NT2/D1 (cell line): ENCODE data around the gene HMX3.
A peak's percentile ranks its signal among the peaks of the same experiment; 100 is the strongest.

Source experiments
- DNase-seq: peaks from one replicate; pipeline ENCODE4 v3.0.0-alpha.2; 2011; ENCODE audit warnings: low read depth, low spot score
- H3K27me3 ChIP-seq: 2 replicates; pipeline ENCODE4 v1.6.0; 2011; ENCODE audit warnings: mild to moderate bottlenecking; ENCODE audit not compliant: insufficient read length, insufficient read depth
- H3K36me3 ChIP-seq: 2 replicates; pipeline ENCODE4 v1.6.1; 2011; ENCODE audit warnings: mild to moderate bottlenecking, low read length, mixed read lengths; ENCODE audit not compliant: insufficient read depth, insufficient read length
- H3K4me1 ChIP-seq: 2 replicates; pipeline ENCODE4 v1.5.1; 2011; ENCODE audit not compliant: insufficient read depth, insufficient read length
- H3K4me3 ChIP-seq: 2 replicates; pipeline ENCODE4 v1.5.1; 2011; ENCODE audit warnings: low read depth; ENCODE audit not compliant: insufficient read length
- H3K9ac ChIP-seq: 2 replicates; pipeline ENCODE4 v1.6.0; 2011; ENCODE audit warnings: low read depth; ENCODE audit not compliant: insufficient read length
- H3K9me3 ChIP-seq: 2 replicates; pipeline ENCODE4 v1.5.1; 2011; ENCODE audit warnings: mild to moderate bottlenecking, low read length; ENCODE audit not compliant: insufficient read depth
- SUZ12 ChIP-seq: IDR thresholded peaks from 2 replicates; pipeline ENCODE4 v1.6.1; 2011; ENCODE audit not compliant: insufficient read length, insufficient read depth; ENCODE audit errors: extremely low read depth
- YY1 ChIP-seq: IDR thresholded peaks from 2 replicates; pipeline ENCODE4 v1.6.1; 2011; ENCODE audit not compliant: insufficient read length, insufficient read depth
- ZNF274 ChIP-seq: IDR thresholded peaks from 2 replicates; pipeline ENCODE4 v1.6.1; 2011; ENCODE audit warnings: mild to moderate bottlenecking, low read depth, low read length

The HMX3 gene

DNA sequence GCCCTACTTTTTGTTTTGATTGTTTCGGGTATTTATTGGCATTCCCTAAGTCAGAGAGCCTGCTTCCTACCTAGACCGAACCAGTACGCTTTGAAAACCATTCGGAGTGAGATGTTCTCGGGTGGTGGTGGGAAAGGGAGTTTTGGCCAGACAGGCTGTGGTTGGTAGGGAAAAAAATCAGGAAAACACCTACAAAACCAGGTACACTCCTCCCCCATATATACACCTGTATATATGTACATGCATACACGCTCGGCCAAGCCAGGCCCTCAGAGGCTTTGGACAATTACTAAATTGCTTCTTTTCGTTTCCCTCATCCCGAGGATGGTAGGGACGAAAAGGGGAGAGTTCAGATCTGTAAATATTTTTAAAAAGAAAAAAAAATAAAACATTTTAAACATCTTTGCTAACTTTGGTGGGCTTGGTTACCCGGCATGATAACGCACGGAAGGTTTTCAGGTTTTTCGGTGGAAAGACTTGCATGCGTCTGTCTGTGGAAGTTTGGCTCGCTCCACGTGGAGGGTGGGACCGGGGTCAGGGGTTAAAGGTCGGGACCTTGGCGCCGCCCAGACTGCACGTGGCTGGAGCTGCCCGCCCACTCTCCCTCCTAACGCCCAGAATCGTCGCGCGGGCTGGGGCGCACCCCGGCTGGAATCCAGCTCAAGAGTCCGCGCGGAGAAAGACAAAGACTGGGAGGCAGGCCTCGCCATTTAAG, 14.7 kb downstream of the HMX3 start:
- H3K4me3 ChIP-seq = no peak overlapping the region
- TF ChIP-seq SUZ12 (peak; percentile 88), ZNF274 (no peak), YY1 (no peak)
- H3K9me3 ChIP-seq = no peaks in the 10 kb centered on the region
- no peak for DNase-seq
- H3K4me1 ChIP-seq = peaks cover 8% of the 10 kb centered on the region
- H3K27me3 ChIP-seq = peaks cover 85% of the 10 kb centered on the region
- H3K36me3 ChIP-seq = peaks cover 7% of the 10 kb centered on the region
- H3K9ac ChIP-seq = no peak overlapping the region

DNA sequence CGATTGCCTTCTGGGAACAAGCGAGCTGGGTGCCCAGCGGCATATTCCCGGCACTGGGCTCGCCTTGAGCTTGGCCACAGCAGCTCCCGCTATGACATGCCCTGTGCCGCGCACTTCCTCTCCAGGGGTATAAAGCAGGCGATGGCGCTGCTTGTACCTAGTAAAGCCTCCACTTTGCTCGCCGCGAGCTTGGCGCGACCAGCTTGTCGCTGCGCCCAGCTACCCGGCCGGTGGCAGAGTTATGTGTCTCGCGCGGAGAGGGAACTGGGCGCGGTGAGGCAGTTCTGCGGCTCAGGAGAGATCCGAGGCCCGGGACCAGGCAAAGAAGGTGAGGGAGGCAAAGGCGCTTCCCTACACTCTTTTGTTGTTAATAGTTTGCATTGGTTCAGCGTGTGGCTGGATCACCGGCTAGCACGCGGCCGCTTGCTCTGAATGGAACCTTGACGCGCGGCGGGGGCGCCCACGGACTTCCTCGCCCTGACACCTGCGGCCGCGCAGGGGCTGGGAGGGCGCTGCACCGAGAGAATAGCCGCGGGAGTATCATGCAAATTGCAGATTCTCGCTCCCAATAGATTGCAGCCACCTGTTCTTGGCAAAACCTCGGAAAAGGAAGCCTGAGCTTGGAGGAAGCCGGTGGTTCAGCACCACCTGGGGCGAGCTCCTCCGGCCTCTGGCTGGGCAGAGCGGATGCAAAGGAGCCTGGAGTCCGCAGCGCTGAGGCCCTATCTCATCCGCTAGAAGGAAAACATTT, 15.4 kb downstream of the HMX3 start:
- Histone ChIP-seq H3K9ac (no peak overlapping the region), H3K9me3 (no peaks in the 10 kb centered on the region), H3K36me3 (peaks cover 13% of the 10 kb centered on the region), H3K27me3 (peaks cover 78% of the 10 kb centered on the region), H3K4me1 (peaks cover 5% of the 10 kb centered on the region), H3K4me3 (no peak overlapping the region)
- no peak for DNase-seq
- no peak for TF ChIP-seq SUZ12
- no peak for TF ChIP-seq ZNF274
- TF ChIP-seq YY1 = no peak

DNA sequence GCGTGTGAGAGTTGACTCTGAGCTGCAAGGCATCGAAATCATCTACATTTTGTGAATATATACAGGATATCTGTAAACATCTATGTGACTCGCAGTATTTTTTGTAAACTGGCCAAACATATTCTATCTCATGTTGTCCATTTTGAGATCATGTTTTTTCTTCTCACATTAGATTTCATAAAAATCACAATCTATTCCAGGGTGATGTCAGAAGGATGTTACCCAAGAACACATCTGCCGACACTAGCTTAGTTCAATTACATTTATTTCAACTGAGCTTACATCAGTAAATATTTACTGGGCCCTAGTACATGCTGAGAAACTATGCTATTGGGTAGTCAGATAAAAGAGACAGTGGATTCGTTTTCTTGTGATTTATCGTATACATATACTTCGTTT, 16.0 kb downstream of the HMX3 start:
- no peaks in the 10 kb centered on the region for H3K9me3 ChIP-seq
- no peak overlapping the region for H3K4me3 ChIP-seq
- peaks cover 3% of the 10 kb centered on the region for H3K4me1 ChIP-seq
- no peak for TF ChIP-seq YY1
- peaks cover 19% of the 10 kb centered on the region for H3K36me3 ChIP-seq
- no peak overlapping the region for H3K9ac ChIP-seq
- H3K27me3 ChIP-seq = peaks cover 72% of the 10 kb centered on the region
- DNase-seq = no peak

DNA sequence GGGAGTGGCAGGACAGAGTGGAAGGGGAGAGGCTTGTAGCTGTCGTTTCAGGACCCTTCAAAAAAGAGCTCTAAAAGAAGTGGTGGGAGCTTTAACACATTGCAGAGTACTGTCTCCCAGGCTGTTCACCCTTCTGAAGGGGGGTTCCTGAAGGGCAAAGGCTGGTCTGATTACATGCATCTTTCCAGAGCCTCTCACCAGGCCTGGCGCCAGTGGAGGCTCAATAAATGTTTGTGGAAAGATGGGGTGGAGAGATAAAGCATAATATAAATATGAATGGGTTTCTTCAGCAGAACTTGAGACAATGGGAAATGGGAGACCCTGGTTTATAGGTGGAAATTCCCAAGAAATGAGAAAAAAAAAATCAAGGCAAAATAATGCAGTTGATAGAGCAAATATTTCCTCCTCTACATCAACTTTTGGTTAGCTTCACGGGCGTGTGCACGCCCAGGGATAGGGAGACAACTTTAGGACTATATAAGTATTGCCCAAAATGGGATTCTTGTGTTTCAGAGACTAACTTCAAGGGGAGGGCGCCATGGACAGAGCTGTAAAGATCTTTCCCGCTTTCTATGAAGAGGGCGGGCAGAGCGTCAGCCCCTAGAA, 17.8 kb downstream of the HMX3 start:
- H3K4me3 ChIP-seq = no peak overlapping the region
- H3K27me3 ChIP-seq = peaks cover 53% of the 10 kb centered on the region
- no peaks in the 10 kb centered on the region for H3K9me3 ChIP-seq
- H3K9ac ChIP-seq = no peak overlapping the region
- no peak for DNase-seq
- H3K36me3 ChIP-seq = peaks cover 37% of the 10 kb centered on the region
- peaks cover 3% of the 10 kb centered on the region for H3K4me1 ChIP-seq
- TF ChIP-seq SUZ12 (no peak), YY1 (no peak), ZNF274 (no peak)

DNA sequence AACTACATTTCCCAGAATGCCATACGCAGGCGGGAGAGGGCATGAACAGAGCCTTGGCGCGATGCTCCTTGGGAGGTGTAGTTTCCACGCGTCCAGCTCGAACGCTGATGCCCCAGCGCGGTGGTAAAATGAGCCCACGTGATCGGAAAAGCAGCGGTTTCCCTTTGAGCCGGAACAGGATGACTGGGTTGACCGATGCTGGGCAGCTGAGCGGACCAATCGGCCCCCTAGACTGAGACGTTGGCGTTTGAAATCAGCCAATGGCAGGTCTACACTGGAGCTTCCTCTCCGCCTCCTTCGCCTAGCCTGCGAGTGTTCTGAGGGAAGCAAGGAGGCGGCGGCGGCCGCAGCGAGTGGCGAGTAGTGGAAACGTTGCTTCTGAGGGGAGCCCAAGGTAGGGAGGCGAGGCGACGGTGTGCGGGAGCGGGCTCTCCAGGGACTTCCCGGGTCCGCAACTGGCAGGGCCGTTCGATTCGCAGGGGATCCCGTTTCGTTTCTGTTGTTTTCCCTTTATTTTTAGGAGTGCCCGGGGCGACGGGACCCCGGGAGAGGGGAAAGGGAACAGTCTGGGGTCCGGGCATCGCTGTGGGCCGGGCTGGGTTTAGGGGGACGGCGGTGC, 18.4 kb downstream of the HMX3 start, which contains the start of gene BUB3:
Gene BUB3 (plus strand): TSS at position 311 of the 619 bp plus-strand sequence. CDS start 516 bp downstream, outside the sequence.
- Histone ChIP-seq H3K9me3 (no peaks in the 10 kb centered on the region), H3K36me3 (peaks cover 43% of the 10 kb centered on the region), H3K4me3 (peak within 1 kb of the TSS; percentile 91), H3K9ac (peak within 1 kb of the TSS; percentile 89), H3K27me3 (peaks cover 47% of the 10 kb centered on the region), H3K4me1 (no peaks in the 10 kb centered on the region)
- TF ChIP-seq ZNF274 = no peak
- no peak for TF ChIP-seq SUZ12
- no peak for TF ChIP-seq YY1
- peak; percentile 96 for DNase-seq

DNA sequence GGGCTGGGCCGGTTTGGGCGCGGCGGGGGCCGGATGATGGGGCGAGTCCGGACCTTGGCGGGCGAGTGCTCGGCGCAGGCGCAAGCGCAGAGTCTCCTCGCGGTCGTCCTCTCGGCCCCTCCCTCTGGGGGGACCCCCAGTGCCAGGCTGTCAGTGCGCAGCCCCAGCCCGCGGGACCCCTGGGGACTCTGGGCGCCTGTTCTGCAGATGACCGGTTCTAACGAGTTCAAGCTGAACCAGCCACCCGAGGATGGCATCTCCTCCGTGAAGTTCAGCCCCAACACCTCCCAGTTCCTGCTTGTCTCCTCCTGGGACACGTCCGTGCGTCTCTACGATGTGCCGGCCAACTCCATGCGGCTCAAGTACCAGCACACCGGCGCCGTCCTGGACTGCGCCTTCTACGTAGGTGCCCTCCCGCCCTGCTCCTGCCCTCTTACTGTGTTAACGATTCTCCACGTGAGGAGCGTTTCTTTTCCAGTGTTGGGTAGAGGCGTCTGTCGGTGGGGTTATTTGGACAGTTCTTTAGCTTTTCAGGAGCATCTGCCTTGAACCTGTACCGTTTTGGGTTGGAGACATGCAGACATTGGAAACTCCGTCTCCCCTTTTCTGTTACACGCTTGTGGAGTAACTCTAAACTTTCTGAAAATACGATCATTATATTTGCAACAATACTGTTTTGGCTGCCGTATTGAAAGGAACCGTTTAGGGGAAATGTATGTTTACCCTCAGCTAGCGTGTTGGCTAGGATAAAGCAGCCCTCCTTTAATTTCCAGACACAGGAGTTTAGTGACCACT, 19.1 kb downstream of the HMX3 start:
- Histone ChIP-seq H3K36me3 (peaks cover 43% of the 10 kb centered on the region), H3K4me1 (no peaks in the 10 kb centered on the region), H3K9me3 (no peaks in the 10 kb centered on the region), H3K9ac (peak overlapping the region; percentile 89), H3K4me3 (peak overlapping the region; percentile 91), H3K27me3 (peaks cover 40% of the 10 kb centered on the region)
- DNase-seq = no peak
- TF ChIP-seq YY1 = no peak
- TF ChIP-seq SUZ12 = no peak
- no peak for TF ChIP-seq ZNF274
